Activated CD4-positive, alpha-beta T cell treated with anti-CD3 and anti-CD28 coated beads for 4 hours (primary cell): ENCODE results near the gene PRKN.

ENCODE experiments used
- DNase-seq, 2 donors: peaks; one replicate each; pipeline ENCODE4 v3.0.0-alpha.2; 2020

The PRKN gene

DNA sequence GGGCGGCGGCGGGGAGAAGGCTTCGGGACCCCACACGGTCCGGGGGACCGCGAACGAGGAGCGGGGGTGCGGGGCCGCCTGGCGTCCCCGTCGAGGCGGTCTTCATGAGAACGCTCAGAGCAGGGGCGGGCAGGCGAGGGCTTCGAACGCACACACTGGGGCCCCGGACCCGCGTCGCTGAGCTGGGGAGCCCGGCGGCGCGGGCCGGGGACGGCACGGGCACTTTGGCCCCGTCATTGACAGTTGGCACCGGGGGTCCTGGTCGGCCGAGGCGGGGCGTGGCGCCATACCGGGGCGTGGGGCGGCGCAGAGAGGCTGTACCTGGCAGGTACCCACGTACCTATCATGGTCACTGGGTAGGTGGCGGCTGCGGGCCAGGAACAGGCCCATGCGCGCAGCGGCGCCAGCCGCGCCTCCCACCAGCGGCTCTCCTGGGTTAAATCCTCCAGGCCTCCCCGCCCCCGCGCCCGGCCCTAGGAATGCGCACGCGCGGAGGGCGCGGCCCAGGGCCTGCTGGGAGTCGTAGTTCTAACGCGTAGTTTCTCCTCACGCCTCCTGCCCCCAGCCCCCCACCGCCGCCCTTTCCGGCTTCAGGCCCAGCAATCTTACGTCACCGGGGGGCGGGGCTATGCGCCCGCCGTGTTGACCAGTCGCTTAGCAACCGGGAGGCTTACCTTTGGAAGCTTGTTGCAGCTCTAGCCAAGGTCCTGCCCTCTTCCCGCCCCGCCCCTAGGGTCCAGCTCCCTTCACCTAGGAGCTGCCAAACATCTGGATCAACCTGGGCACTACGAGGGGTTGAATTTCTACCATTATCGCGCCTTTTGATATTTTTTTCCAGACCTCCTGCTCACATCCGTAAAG, at the start of gene PRKN, which contains the start of gene PACRG:
TSS of gene PRKN (minus strand) at position 445 of the 861 bp plus-strand sequence.
TSS of gene PACRG (plus strand) at position 653 of the 861 bp plus-strand sequence.
- peak; percentile 96 to 97 for DNase-seq

GRCh38 chr6:162777091-162777490, 49.5 kb upstream of the PRKN start:
- DNase-seq: no peak

DNA sequence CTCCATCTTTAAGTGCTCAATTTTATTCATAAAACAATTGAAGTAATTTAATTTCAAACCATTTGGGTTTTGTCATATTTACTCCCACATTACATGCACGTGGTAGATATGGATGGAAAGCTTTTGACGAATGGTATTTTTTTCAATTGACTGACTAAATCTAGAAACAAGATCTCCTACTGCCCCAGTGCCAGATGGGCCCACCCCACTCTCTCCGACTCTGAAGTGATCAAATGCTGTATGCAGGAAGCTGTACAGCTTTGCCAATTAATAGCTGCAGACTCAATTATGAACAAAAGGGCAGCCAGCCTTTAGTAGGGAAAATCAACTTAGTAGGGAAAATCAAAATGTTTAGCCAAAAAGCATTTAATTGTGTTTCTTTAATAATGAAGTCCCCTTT, 46.4 kb upstream of the PRKN start:
- DNase-seq: no peak

- DNase-seq: no peak
Observed at GRCh38 chr6:162772466-162772865, 44.9 kb upstream of the PRKN start.

GRCh38 chr6:162770955-162771354, 43.4 kb upstream of the PRKN start:
- no peak for DNase-seq

DNA sequence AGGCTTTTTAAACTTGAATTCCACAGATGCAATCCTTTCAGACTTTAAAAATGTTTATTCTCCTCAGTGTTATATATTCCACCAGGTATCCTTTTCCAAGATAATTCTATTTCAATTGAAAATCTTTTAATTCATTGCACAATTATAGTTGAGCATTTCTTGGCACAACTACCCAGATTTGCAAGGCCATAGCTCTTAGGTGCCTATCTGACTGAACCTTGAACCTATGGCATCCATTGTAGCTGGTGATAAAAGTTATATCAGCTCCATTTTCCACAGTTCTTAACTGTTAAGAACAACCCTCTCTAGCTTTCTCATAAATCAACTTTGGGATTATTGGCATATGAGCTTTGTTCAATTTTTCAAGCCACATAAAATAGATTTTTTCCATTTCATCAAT, 42.6 kb upstream of the PRKN start:
- DNase-seq: no peak

GRCh38 chr6:162753775-162754174, 26.2 kb upstream of the PRKN start:
- no peak for DNase-seq

- DNase-seq: no peak
Observed at GRCh38 chr6:162751211-162751859, 23.8 kb upstream of the PRKN start.

DNA sequence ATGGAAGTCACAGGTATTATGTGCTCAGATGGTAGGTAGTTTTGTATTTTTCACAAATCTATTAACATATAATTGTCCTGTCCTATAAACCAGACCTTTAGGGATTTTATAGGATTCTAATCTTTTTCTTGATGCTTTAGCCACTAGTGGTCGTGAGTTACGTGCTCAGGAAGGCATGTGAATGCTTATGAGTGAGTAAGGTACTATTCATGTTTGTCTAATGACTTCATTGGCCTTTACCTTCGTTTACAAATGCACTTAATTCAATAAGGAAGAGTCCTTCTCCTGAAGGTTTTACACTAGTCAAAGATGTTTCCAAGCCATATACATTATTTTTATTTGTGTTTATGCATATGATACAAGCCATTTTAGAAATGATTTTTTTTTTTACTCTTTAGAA, 23.2 kb upstream of the PRKN start:
- no peak for DNase-seq

DNA sequence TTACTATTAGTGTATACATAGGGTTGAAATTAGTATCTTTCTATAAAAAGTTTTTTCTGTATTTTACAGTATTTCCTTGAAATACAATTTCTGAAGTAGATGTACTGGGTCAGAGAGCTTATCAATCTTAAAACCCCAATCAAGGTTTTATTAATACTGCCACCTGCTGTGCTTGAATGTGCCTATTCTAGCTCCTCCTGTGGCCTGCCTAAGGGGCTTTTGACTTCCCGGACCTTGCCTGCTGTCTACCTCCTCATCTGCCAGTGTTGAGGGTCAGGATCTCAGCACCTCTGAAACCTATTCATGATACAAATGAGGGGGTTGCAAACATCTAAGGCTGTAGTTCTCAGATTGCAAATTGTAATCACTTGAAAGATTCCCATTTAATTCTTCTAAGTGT, 9.4 kb upstream of the PRKN start:
- DNase-seq: no peak

DNA sequence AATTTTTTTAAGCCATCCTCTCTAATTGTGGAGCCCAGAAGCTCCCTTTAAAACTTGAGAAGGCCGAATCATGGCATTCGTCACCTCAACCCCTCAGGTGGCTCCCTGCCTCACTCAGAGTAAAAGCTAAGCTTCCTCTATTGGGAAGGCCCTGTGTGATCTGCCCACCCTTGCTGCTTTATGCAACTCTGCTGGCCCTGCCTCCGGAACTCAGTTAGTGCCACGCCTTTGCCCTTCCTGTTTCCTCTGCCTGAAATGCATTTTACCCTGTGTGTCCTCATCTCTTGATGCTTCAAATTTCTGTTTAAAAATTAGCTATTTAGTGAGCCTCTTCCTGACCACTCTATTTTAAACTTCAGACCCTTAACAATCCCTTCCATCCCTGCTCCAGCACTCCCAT, 5.9 kb upstream of the PRKN start:
- peak in 1 of 2 donors; percentile 3 for DNase-seq

DNA sequence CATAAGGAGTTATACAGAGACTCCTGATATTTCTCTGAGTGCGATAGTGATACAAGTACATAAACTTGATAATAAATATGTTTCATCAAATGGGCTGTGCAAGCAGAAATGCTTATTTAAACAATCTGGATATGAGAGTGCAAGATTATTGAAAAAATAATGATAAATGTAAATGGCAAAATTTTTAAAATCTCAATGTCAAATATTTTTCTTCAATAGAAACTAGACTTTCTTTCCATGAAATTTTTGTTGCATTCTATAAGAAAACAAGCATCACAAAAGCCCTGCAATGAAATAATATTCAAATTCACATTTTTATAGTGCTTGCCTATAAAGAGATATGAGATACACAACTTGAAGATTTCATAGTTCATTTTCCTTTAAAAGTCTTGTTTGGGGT, 2.9 kb upstream of the PRKN start:
- DNase-seq: no peak

- DNase-seq: no peak
Observed at GRCh38 chr6:162728706-162729105, 1.1 kb upstream of the PRKN start.

- no peak for DNase-seq
Observed at GRCh38 chr6:162728197-162728596, 631 bp upstream of the PRKN start.

DNA sequence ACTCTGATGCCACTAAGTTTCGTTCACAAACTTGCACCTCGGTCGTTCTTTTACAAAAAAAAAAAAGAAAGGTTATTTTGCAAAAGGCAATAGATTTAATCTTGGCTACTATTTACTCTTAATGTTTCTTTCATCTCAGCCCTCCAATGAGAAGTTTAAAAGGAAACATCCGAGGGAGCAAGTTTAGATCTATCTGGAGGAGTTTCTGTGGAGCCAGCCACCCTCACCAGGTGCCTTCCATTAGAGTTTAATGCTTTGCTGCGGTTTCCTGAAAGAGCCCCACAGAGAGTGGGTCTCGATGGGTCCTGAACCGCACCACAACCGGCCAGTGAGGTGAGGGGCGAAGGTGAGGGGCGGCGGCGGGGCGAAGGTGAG, 632 bp downstream of the PRKN start:
- DNase-seq: no peak

- DNase-seq: no peak
Observed at GRCh38 chr6:162722633-162723032, 4.9 kb downstream of the PRKN start.

DNA sequence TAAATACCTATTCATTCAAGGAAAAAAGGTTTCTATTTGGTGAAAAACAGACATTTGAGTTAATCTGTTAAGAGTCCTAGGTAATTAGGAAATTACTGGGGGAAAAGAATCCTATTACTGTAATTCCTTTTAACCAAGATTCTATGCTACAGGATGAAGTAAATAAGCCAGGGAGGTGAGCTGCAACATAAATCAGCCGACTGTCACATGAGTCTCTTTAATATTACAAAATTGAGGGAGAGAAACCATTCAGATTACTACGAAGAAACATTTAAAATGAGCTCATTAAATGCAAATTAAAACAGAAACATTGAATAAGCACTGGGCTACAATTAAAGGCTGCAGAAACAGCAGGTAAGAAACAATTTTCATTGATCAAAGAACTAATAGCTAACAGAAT, 5.3 kb downstream of the PRKN start:
- DNase-seq: no peak

- no peak for DNase-seq
Observed at GRCh38 chr6:162721404-162721687, 6.2 kb downstream of the PRKN start.

DNA sequence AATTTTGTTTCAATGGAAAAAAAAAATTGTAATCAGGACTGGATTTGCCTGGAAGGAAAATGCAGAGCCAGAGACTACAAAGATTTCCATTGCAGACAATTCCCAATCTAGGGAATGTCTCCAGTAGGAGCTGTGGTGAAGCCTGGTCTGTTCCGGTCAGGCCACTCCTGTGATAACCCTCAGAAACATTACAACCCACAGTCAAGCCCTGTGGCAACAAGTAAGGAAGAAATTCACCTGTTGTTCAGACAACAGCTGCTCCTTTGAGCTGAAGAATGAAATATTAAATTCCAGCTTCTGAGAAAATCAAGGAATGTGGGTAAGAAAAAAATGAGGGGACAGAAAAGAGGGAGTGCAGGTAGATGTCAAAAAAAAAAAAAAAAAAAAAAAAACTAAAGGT, 8.0 kb downstream of the PRKN start:
- DNase-seq: no peak

DNA sequence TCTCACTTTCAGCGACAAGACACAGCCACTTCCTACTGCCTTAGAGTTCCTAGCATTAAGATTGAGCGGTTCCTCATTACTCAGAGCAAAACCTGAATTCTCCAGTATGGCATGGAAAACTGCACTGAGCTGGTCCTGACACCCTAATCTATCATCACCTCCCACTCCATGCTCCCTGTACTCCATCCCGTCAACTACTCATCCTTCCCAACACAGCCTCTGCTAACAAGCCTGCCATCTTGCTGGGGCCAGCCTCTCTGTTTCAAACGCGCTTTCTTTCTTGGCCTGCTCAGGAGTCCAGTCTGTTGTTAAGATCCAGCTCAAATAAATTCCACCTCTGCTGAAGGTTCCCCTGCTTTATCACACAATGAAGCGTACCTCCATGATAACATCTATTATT, 12.0 kb downstream of the PRKN start:
- no peak for DNase-seq

GRCh38 chr6:162713974-162714780, 13.4 kb downstream of the PRKN start:
- no peak for DNase-seq

GRCh38 chr6:162712694-162713093, 14.9 kb downstream of the PRKN start:
- no peak for DNase-seq

- no peak for DNase-seq
Observed at GRCh38 chr6:162711376-162711775, 16.2 kb downstream of the PRKN start.

GRCh38 chr6:162710936-162711335, 16.6 kb downstream of the PRKN start:
- no peak for DNase-seq
